Prostate gland (tissue), 2 donors: ENCODE data around the gene CASKIN1. TPM values are rescaled to one million over a fixed set of nuclear protein-coding genes. Genes with fewer than 3 reads are reported as not detected.

ENCODE experiments used
- DNase-seq: peaks from one replicate; pipeline ENCODE4 v3.0.0-alpha.2; 2019; ENCODE audit warnings: low spot score
- H3K27ac ChIP-seq, 2 donors: fragments of 200-600 bp; sonication (generic); 2 replicates each; pipeline ENCODE4 v1.5.1; 2017 to 2019
- H3K27me3 ChIP-seq: fragments of 200-600 bp; sonication (generic); replicated peaks from 2 replicates; pipeline ENCODE4 v1.5.1; 2019; ENCODE audit not compliant: insufficient read depth
- H3K36me3 ChIP-seq, 2 donors: fragments of 200-600 bp; sonication (generic); 1 replicate in 1 of 2; 2 replicates in 1 of 2; pipeline versions ENCODE4 v1.5.1 to v1.8.1; 2017 to 2019
- H3K4me1 ChIP-seq: fragments of 200-600 bp; sonication (generic); replicated peaks from 2 replicates; pipeline ENCODE4 v1.5.1; 2019
- H3K4me3 ChIP-seq, 2 donors: fragments of 200-600 bp; sonication (generic); 2 replicates each; pipeline ENCODE4 v1.5.1; 2017 to 2019
- H3K9me3 ChIP-seq: fragments of 200-600 bp; sonication (generic); 2 replicates; pipeline ENCODE4 v1.5.1; 2017
- CTCF ChIP-seq, 4 experiments: fragments of 200-600 bp in 2 of 4; fragments of 450-650 bp in 2 of 4; sonication (generic) in 2 of 4; IDR thresholded peaks; 1 replicate in 3 of 4; 2 replicates in 1 of 4; pipeline ENCODE4 v1.5.1; 2016 to 2019; ENCODE audit warnings: antibody characterized with exemption in 4 of 4, mild to moderate bottlenecking in 2 of 4, moderate library complexity in 2 of 4
- POLR2A ChIP-seq: fragments of 450-650 bp; IDR thresholded peaks from one replicate; pipeline ENCODE4 v1.6.1; 2016; ENCODE audit warnings: antibody characterized with exemption, mild to moderate bottlenecking
- POLR2AphosphoS5 ChIP-seq: sonication (generic); formaldehyde crosslinking; IDR thresholded peaks from one replicate; pipeline ENCODE4 v1.6.1; 2017; ENCODE audit warnings: antibody characterized with exemption
- WGBS: methylation state at CpG from one replicate; pipeline ENCODE4 v1.1.5; 2018; 5-methylcytosine and 5-hydroxymethylcytosine counted together
- intact Hi-C: fragments of 100-400 bp; cut with DNase I; formaldehyde crosslinking; loops from one replicate; pipeline ENCODE4 v1.14.2; 2022
- total RNA-seq, 2 donors: library from RNA; depleted of rRNA; stranded (reverse); fragments of >200 nt; gene quantifications; one replicate each; pipeline ENCODE4 v1.1.0, GENCODE V29; 2016

CASKIN1 gene, protein sequence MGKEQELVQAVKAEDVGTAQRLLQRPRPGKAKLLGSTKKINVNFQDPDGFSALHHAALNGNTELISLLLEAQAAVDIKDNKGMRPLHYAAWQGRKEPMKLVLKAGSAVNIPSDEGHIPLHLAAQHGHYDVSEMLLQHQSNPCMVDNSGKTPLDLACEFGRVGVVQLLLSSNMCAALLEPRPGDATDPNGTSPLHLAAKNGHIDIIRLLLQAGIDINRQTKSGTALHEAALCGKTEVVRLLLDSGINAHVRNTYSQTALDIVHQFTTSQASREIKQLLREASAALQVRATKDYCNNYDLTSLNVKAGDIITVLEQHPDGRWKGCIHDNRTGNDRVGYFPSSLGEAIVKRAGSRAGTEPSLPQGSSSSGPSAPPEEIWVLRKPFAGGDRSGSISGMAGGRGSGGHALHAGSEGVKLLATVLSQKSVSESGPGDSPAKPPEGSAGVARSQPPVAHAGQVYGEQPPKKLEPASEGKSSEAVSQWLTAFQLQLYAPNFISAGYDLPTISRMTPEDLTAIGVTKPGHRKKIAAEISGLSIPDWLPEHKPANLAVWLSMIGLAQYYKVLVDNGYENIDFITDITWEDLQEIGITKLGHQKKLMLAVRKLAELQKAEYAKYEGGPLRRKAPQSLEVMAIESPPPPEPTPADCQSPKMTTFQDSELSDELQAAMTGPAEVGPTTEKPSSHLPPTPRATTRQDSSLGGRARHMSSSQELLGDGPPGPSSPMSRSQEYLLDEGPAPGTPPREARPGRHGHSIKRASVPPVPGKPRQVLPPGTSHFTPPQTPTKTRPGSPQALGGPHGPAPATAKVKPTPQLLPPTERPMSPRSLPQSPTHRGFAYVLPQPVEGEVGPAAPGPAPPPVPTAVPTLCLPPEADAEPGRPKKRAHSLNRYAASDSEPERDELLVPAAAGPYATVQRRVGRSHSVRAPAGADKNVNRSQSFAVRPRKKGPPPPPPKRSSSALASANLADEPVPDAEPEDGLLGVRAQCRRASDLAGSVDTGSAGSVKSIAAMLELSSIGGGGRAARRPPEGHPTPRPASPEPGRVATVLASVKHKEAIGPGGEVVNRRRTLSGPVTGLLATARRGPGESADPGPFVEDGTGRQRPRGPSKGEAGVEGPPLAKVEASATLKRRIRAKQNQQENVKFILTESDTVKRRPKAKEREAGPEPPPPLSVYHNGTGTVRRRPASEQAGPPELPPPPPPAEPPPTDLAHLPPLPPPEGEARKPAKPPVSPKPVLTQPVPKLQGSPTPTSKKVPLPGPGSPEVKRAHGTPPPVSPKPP (N-terminal part only)
- total RNA-seq, result 1 to 10 TPM in 1 of 2 donors, under 1 TPM in 1; 0.77 to 5.3 TPM

- H3K4me3 ChIP-seq, result peak within 1 kb of the TSS; percentile 35 to 45
- no peak for TF ChIP-seq CTCF (IDR thresholded peaks at IDR 0.05)
- TF ChIP-seq POLR2AphosphoS5, result no peak
- TF ChIP-seq POLR2A, result no peak
- H3K4me1 ChIP-seq, result no peaks in the 10 kb centered on the region
- H3K27ac ChIP-seq, result no peak within 1 kb of the TSS
- under 1% methylated on average over 67 of the region's 129 CpGs for WGBS
- H3K27me3 ChIP-seq, result no peaks in the 10 kb centered on the region
- DNase-seq, result no peak
- intact Hi-C loops, result no loop called here
- no peaks in the 10 kb centered on the region for H3K9me3 ChIP-seq
- no peaks in the 10 kb centered on the region for H3K36me3 ChIP-seq
Observed at GRCh38 chr16:2196162-2196980, at the start of gene CASKIN1. CASKIN1 (minus strand) TSS chr16:2196605; CDS start chr16:2196432, 173 bp downstream.

DNA sequence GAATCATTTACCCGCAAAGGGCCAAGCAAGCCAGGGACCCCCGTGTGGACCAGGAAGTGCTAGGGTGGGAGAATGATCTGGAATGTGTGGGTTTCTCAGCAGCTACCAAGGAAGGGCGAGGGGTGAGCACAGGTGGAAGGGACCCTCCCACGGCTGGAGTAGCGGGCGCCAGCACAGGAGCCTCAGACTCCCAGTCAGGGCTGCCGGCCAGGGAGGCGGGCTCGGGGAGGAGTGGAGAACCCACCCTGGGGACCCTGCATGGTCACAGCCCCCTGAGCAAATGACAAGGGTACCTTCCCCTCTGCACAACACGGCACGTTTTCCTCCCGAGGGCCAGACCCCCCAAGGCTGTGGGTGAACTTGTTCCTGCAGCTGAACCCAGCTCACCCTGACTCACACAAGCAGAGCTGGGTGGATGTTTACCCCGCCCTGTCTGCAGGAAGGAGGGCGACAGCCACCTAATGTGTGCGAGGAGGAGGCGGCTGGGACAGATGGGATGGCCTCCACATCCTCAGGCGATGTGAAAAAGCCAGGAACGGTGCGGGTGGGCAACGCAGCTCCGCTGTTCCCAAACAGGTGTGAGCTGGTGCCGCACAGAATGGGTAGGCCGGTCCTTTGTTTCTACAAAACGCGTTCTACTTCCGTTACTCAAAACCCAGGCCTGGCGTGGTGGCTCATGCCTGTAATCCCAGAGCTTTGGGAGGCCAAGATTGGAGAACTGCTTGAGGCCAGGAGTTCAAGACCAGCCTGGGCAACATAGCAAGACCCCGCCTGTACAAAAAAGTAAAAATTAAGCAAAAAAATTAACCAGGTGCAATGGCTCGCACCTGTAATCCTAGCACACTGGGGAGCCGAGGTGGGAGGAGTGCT lies 48.8 kb upstream of the CASKIN1 start:
- no peak for DNase-seq
- H3K27ac ChIP-seq, result no peak overlapping the region
- no peaks in the 10 kb centered on the region for H3K9me3 ChIP-seq
- 92% methylated on average over 28 of the region's 30 CpGs for WGBS
- no peaks in the 10 kb centered on the region for H3K4me1 ChIP-seq
- intact Hi-C loops, result loop anchor here (10.0 kb wide), 1 partner anchor 220 kb away; the partner anchor contains the start of gene NHERF2
- H3K36me3 ChIP-seq, result peaks cover 9 to 10% of the 10 kb centered on the region in 2 donors
- H3K4me3 ChIP-seq, result no peak overlapping the region
- no peak for TF ChIP-seq POLR2A
- no peak for TF ChIP-seq POLR2AphosphoS5
- no peak for TF ChIP-seq CTCF (IDR thresholded peaks at IDR 0.05)
- no peaks in the 10 kb centered on the region for H3K27me3 ChIP-seq

GRCh38 chr16:2244301-2244700 lies 47.9 kb upstream of the CASKIN1 start:
- no peak for DNase-seq
- no peak overlapping the region for H3K4me3 ChIP-seq
- 72% methylated on average over 11 of the region's 17 CpGs for WGBS
- H3K27me3 ChIP-seq, result no peaks in the 10 kb centered on the region
- no peak overlapping the region for H3K27ac ChIP-seq
- no peaks in the 10 kb centered on the region for H3K4me1 ChIP-seq
- TF ChIP-seq POLR2AphosphoS5 (peak; percentile 5), CTCF (IDR thresholded peaks at IDR 0.05) (no peak)
- no peaks in the 10 kb centered on the region for H3K9me3 ChIP-seq
- intact Hi-C loops, result loop anchor here (10.0 kb wide), 1 partner anchor 220 kb away; the partner anchor contains the start of gene NHERF2
- H3K36me3 ChIP-seq, result peaks cover 9 to 10% of the 10 kb centered on the region in 2 donors
